ENCODE measurements around the gene EHD4.

The EHD4 gene

DNA sequence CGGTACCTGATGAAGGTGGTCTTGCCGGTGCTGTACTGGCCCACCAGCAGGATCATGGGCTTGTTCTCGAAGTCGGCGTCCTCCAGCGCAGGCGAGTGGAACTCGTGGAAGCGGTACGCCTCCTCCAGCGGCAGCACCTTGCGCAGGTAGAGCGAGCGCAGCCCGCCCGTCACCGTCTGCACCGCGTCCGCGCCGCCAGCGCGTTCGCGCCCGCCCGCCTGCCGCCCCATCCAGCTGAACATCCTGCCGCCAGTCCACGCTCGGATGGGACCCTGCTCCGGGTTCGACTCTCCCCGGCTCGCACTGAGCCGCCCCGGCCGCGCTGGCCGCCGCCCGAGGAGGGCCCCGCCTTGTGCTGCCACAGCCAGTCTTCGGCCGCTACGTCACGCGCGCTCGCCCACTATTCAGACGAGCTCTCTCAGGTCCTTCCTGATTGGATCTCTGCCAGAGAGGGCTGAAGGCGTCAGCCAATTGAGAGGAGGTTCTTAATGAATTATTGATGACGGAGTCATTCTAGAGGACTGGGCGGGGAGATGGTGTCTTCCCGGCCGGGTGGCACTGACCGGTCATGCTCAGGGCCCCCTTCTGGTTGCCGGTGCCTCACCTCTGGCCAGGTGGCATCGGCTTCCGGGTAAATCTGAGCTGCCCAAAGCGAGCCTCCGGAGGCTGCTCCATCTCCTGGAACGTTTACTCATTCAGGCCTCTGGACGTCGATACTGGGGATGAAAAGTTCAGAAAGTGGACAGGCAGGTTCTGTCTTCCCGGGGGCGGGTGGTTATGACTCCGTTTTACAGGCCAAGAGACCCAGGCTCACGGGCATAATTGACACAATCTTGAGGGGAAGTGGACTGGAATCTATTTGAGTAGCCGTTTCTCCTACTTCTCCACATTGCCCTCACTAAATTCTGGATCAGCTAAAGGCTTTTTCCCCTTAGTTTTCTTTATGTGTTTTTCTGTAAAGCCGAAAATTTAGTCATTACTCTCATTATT, at the start of gene EHD4:
EHD4 (minus strand) TSS at position 305 of the 990 bp plus-strand sequence; CDS start at position 242, 63 bp downstream.
- peak; percentile 100 for DNase-seq (ENCODE audit: low spot score)

DNA sequence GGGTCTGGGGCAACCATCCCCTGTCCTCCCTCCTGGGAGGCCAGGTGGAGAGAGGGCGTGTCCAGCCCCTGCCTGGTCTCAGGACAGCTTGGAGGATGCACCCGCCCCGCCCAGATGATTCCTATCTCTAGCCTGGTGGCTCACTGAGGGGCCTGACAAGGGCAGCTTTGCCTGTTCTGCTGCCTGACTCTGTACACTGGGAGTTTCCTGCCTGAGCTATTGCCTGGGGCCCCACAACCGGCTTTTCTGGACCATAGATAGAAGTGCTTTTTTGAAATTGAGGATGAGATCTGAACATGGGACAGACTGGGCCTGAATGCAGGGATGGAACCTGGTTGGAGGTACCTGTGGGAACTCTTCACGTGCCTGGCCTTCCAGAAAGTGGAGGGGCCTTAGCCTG, 49.2 kb upstream of the EHD4 start:
- DNase-seq (ENCODE audit: low spot score), result no peak

DNA sequence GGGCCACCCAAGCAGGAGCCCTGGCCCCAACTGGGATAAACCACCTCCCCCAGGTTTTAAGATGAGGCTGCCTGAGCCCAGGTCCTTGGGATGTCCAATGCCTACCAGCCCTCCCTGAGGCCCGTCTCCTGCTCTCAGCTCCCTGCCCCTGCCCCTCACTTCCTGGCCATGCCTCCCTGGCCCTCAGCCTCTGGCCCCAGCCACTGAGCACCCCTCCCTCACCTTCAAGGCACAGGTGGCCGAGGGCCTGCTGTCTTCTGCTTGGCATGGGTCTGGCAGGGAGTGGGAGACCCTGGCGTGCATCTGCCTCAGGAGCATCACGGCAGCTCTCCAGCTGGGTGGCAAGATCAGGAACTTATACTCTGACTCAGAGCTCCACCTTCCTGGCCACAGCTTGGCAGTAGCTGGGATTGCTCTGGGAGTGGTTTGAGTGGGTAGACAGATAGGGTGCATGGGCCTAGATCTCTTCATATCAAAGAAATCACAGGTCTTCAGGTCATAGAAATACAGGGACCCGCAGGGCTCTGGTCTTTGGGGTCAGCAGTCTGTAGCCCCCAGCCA, 48.4 kb upstream of the EHD4 start, which contains the start of gene PLA2G4E:
PLA2G4E (minus strand) TSS at position 330 of the 561 bp plus-strand sequence; CDS start at position 318, 12 bp downstream.
- DNase-seq (ENCODE audit: low spot score), result no peak

DNA sequence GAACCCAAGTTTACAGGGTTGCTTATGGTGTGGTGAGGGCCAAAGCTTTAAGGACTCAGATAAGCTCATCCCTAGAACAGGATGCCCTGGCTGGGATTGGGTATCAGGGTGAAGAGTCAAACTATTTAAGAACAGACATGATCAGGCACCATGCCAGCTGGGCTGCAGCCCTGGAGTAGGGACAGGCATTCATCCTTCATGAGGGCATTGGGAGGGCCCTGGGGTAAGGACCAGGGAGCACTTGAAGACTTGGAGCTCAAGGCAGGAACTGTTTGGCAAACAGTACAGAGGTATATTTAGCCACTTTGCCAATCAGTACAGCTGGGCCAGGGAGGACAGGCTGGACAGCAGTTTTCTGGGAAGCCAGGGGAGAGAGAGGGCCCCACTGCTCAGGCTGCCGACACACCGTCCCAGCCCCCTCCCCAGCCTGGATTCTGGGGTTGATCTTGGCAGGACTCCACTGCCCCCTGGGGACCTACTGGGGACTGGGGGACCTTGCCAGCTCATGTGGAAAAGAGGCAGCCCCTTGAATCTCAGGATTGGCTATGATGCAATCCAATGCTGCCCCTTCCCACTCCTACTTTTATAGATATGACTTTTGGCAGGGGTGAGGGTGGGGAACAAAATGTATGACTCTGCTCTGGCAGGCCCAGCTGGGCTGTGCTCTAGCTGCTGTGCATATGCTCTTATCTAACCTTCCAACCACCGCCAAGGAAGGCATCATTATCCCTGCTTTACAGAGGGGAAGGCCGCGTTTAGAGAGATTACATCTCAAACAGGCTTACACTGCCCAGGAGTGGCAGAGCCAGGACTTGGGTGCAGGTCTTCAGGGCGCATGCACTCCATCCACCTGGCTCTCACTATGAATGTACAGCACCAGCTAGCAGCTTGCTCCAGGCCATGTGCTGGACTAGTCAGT, 46.2 kb upstream of the EHD4 start:
- no peak for DNase-seq (ENCODE audit: low spot score)

DNA sequence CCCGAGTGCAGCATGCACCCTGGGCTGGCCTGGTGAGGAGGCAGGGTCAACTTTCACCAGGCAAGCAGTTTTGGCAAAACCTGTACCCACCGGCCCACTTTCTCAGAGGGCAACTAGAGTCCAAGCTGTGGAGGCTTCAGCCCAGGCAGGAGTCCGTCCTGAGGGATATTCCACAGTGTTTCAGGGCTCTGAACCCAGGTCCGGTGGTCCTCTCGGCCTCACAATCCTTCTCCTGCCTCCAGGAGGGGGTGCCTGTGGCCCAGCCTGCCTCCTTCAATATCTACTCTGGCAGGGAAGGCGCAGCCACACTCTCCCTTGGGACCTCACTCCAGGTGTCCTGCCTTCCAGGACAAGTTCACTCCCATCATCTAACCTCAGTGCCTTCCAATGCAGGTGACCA, 44.6 kb upstream of the EHD4 start:
- DNase-seq (ENCODE audit: low spot score), result no peak

DNA sequence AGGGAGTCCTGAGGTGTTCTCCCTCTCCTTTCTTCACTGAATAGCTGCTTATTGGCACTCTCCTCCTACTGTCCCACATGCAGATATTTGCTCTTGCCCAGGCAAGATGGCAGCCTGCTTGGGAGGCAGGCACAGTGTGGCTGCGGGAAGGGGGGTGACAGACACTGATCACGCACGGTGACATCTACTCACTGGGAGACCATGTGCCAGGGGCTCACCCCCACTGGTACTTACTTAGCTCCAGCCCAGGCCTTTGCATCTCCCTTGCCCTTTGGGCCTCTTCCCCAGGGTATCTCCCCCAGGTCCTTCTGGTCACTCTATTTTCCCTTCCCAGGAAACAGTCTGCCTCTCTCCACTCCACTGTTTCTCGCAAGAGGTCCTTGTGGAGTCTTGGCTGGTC, 42.0 kb upstream of the EHD4 start:
- DNase-seq (ENCODE audit: low spot score), result no peak

DNA sequence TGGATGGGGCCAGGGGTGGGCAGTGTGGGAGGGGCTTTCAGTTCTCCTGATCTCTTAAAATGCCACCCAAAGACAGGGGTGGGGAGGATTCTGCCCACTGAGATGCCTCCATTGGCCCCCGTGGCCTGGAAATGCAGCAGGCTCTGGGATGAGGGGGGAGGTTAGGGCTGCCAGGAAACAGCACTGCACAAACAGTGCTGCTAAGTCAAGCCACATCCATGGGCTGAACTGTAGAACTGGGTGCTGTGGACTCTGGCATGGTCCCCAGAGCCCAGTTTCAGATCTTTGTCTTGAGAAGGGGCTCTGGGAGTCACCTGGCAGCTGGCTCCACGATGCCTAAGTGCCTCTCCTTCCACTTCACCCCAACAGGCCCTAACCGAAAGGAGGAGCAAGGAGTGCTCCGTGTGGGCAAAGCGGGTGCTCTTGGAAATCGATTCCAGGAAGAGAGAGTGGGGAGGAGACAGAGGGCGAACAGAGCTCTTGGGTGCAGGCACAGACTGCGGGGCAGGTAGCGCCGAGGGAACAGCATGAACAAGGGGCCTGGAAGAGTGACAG, 40.6 kb upstream of the EHD4 start:
- no peak for DNase-seq (ENCODE audit: low spot score)

DNA sequence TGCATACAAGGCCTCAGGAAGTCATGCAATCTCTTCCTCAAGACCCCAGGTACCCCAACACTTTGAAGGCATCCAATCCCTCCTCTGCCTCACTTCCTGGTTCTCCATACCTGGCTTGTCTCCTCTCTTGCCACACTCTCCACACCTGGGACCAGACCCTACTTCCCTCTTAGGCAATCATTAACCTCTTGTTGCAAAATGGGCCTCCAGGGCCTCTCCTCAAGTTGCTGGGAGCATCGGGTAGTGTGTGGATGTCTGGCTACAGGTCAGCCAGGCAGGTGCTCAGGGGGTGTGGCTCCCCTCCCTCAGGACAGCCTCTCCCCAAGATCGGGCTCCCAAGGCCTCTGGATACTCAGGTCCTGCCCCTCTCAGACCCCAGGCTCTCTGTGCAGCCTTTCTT, 39.9 kb upstream of the EHD4 start:
- DNase-seq (ENCODE audit: low spot score), result no peak

DNA sequence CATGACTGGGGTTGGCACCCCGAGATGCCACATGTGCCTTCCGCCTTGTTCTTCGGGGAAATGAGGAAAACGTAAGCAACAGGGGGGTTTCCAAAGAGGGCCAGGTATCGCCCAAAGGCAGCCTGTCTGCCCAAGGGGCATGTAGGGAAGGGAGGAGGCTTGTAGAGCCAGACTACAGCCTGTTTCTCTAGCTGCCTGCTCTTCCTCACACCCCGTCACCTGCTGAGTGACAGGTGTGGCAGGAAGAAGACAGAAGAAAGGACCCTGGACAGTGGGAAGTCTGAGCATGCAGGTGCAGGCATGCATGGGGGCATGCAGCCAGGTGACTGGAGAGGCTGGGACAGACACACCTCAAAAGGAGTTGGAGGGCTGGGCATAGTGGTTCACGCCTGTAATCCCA, 38.7 kb upstream of the EHD4 start:
- DNase-seq (ENCODE audit: low spot score), result no peak

DNA sequence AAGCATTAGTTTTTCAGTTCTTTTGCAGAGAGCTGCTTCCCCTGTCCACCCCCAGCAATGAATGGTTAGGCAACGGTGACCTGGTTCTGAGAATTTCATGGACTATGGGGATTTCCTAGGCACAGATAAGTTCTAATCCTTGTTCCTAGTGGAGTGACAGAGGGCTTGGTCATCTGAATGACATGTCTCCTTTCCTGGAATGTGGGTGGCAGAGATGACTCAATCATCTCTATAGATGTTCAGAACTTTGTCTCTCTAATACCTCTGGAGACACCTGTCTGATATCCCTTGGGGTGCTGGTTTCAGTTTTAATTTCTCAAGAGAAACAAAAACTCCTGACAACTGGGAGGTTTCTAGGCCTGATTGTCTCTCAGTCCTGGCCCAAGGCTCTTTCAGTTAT, 38.1 kb upstream of the EHD4 start:
- no peak for DNase-seq (ENCODE audit: low spot score)

DNA sequence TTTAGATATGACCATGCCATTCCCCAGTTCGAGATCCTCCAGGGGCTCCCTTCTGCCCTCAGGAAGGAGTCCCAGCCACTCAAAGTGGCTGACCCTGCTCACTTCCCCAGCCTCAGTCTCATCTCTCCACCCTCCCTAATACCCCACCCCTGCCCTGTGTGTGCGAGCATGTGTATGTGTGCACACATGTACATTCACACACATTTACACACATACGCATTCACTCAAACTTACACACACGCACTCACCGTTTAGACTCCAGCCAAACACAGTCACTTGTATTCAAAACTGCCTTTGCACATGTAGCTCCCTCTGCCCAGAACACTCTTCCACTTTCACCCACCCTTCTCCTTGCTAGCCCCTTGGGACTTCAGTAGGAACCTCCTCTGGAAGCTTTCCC, 37.1 kb upstream of the EHD4 start:
- no peak for DNase-seq (ENCODE audit: low spot score)

DNA sequence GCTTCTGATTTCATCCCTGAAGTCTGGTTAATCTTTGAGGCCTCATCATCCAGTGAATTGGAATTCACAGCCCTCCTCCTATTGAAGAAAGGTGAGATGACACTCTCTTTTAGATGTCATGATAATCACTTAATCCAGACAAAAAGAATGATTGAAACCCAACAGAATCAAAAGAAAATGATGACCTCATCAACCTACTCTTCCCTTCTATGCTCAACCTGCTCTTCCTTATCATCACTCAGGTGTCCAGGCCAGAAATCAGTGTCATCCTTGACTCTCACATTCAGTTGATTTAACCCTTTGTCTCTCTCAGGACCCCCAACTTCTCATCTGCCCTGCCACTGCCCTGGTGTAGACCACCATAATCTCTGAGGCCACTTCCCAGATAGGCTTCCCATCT, 36.7 kb upstream of the EHD4 start:
- no peak for DNase-seq (ENCODE audit: low spot score)

DNA sequence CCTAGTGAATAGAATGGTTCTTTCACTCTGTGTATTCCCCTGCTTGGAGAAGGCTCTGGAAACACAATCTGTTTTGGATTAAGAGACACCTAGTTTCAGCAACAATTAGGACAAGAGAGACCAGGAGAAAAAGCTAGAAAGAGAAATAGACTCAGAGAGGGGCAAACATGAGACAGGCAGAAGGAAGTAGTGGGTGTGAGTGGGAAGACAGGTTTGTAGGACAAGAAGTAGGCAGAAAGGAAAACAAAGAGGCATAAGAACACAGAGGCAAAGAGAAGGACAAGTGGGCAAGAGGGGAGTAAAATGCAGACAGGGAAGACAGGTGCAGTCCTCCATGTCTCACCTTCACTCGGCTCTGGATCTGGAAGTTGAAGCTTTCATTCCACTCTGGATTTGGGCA, 35.0 kb upstream of the EHD4 start:
- no peak for DNase-seq (ENCODE audit: low spot score)

DNA sequence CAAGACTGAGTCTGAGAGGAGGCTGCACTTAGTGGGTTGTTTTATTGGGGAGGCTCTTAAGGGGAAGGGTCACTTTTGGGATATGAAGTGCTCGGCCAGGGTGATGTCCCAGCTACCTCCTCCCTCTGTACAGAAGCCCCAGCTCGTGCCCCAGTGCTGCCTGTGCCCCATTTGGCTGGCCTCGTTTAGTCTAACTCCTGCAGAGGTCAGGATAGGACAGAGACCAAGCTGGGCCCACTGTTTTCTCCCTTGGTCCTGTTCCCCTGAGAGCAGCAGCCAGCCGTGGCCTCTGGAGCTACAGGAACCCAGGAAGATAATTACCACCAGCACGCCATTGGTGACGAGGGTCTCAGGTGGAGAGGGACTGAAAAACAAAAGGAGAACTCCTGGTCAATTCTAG, 30.0 kb upstream of the EHD4 start:
- no peak for DNase-seq (ENCODE audit: low spot score)

DNA sequence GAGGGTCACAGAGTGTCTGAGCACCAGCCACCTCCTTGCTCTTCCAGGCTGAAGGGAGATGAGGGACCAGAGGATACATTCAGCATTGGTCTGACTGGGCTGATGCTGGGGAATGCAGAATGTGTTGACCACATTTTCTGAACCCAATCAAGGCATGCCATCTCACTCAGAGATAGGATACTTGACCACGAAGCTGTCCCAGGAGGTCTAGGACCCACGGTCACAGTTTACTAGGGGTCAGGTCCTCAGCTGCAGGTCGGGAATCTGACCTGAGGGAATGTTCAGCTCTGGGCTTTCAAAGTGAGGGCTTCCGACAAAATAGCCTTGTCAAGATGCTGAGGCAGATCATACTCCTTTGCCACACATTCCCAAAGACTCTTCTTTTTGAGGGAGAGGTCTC, 28.9 kb upstream of the EHD4 start:
- no peak for DNase-seq (ENCODE audit: low spot score)

DNA sequence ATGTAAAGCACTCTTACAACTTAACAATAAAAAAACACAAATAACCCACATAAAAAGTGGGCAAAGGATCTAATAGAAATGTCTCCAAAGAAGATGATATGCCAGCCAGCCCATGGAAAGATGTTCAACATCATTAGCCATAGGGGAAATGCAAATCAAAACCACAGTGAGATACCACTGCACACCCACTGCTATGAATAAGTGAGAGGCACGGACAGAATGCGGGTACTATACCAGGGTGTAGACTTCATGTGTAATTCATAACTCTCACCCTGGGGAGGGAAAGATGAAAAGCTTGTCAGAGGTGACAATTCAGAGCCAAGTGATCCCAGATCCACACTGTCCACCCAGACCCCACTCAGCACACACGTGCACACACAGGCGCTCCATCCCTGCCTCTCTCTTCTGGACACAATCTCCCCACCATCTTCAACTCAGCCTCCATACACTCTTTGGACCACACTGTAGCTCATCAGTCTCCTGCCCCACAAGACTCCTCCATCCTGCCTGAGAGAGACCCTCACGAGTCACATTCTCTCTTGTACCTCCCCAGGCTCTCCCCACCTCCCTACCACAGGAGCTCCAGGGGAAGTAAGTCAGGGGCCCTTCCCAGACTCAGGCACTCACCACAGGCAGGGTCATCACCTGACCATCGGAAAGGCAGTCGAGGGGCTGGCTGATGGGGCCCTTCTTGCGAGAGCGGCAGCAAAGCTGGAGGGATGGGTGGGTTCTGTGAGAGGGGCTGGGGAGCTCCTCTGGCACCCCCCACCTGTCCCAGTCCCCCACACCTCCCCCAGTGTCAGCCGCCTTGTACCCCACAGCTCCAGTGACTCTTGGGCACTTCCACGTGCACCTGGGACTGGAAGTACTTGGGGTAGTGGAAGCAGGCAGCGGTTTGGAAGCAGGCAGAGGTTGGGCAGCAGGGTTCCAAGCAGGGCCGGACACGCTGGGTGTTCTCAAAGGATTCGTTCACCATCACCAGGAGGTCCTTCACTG, 27.2 kb upstream of the EHD4 start:
- DNase-seq (ENCODE audit: low spot score), result no peak

DNA sequence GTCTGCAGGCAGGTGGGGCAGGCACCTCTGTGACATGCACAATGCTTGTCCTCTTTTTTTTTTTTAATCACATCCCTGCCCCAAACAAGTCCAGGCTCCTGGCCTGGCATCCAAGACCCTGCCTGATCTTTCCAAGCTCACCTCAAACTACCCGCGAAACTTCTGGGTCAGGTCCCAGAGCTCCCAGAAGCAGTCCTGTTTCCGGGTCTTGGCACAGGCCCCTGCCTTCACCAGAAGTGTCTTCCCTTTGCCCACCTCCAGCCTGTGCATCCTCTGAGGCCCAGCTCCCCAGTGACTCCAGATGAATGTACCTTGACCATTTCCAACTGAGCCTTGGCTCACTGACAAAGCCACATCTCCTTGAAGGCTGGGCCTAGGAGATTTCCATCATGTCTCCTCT, 25.5 kb upstream of the EHD4 start:
- DNase-seq (ENCODE audit: low spot score), result no peak

DNA sequence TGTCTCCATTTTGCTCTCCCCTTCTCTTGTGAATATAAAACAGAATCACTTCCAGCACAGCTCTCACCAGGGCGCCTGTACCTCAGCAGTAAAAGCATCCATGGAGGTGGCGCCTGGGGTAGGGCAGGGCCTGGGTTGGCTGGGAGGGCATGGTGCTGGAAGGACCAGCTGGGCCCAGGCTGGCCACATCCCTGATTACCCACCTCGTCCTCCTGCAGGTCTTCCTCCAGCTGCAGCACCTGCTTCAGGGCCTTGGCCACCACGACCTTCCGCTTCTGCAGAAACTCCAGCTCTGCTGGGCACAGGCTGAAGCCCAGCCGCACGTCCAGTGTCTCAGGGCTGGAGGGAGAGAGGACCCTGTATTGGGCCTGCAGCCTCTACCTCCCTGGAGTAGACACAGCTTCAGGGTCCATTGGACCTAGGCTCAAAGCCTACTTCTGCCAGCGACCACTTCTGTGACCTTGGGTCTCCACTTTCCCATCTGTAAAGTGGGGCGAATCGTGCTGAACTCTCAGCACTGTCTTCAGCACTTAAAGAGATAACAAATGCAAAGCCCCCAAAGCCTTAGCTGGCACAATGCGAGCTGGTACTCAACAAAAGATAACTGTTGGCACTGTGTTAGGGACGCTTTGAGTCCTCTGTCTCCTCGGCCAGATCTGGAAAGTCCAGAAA, 24.7 kb upstream of the EHD4 start:
- DNase-seq (ENCODE audit: low spot score), result no peak

DNA sequence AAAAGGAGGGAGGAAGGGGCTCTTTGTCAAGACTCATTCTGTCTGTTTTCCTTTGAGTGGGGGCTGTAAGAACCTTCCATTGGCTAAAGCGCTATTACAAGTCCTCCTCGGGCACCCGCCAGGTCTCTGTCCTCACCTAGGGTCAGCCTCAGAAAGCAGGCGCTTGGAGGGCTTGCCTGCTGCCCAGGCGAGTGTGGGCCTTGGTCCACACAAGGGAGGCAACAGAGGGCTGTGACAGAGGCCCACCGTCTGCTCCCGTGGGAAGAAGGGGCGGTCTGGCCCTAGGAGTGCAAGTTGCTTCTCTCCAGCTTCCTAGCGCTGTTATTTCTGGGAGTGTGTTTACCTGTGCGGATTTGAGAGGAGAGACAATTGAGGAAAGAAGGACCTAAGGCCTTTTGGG, 24.0 kb upstream of the EHD4 start:
- no peak for DNase-seq (ENCODE audit: low spot score)

DNA sequence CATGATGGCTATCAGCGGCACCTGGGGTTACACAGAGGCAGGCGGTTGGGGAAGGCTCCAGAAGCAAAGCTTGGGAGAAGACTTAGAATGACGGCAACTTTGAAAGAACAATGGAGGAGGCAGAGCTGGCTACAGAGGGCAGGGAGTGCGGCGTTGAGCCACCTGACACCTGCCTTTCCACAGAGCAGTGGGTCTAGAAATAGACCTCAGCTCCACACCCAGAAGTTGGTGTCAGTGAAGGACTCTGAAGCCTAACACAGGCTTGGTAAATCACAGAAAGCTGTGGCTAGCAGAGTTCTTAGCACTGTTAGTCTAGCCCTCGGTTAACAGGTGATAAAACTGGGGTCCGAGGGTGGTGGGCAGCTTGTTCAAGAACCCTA, 23.1 kb upstream of the EHD4 start:
- DNase-seq (ENCODE audit: low spot score), result no peak

Measured in cerebellar cortex (tissue), 1 donor.